CMK (cell line): Measurements from ENCODE around the gene TIMM29.
"Not testable (repeated sequence)": the region's sequence is repeated elsewhere in the genome, so short reads cannot be mapped to it uniquely, and the experiment has no call there.

Experiments
- DNase-seq: peaks from one replicate; pipeline ENCODE4 v3.0.0-alpha.2; 2010; ENCODE audit warnings: low read depth

TIMM29 gene

DNA sequence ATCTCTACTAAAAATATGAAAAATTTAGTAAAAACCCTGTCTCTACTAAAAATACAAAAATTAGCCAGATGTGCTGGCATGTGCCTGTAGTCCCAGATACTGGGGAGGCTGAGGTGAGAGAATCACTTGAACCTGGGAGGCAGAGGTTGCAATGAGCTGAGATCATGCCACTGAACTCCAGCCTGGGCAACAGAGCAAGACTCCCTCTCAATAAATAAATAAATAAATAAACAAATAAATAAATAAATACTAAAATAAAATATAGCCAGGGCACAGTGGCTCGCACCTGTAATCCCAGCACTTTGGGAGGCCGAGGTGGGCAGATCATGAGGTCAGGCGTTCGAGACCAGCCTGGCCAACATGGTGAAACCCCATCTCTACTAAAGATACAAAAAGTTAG, 14.8 kb downstream of the TIMM29 start:
- DNase-seq = not testable (repeated sequence)

DNA sequence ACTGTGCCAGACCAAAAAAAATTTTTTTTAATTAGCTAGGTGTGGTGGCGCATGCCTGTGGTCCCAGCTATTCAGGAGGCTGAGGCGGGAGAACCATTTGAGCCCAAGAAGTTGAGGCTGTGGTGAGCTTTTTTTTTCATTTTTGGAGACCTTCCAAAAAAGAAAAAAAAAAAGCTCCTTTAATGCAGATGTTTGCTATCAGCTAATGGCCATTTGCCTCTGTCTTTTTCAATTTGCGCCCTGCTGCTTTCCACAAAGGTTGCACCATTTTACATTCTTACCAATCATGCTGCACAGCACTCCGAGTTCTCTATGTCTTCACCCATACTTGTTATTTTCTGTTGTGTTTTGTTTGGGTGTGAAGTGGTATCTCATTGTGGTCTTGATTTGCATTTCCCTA, 16.7 kb downstream of the TIMM29 start:
- DNase-seq = no peak

DNA sequence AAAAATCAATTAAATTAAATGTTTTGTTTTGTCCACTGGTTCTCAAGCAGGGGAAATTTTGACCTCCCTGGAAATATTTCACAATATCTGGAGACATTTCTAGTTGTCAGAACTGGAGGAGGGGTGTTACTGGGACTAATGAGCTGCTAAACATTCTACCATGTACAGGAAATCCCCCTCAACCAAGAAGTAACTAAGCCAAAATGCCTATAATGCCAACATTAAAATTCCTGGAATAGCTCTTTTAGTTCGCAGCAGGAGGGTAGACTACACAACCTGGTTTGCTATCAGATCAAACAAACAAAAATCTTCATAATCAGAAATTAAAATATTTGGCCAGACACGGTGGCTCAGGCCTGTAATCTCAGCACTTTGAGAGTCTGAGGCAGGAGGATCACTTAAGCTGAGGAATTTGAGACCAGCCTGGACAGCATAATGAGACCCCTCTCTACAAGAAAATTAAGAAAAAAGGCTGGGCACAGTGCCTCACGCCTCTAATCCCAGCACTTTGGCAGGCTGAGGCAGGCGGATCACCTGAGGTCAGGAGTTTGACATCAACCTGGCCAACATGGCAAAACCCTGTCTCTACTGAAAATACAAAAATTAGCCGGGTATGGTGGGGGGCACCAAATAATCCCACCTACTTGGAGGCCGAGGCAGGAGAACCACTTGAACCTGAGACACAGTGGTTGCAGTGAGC, 18.5 kb downstream of the TIMM29 start:
- DNase-seq = no peak

GRCh38 chr19:10952809-10953208, 24.2 kb downstream of the TIMM29 start:
- DNase-seq = no peak

DNA sequence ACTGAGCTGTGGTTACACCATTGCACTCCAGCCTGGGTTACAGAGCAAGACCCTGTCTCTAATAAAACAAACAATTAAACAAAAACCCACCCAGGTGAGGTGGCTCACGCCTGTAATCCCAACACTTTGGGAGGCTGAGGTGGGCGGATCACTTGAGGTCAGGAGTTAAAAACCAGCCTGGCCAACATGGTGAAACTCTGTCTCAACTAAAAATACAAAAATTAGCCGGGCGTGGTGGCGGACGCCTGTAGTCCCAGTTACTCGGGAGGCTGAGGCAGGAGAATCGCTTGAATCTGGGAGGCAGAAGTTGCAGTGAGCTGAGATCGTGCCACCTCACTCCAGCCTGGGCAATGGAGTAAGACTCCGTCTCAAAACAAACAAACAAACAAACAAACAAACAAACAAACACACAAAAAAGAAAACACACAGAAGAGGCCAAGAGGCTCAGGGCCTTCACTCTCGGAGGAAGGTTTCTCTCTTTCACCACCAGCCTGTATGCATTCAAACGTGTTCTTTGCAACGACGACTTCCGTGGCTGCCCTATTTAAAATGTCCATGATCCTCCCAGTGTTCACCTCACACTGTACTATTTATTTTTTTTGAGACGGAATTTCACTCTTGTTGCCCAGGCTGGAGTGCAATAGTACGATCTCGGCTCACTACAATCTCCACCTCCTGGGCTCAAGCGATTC, 30.8 kb downstream of the TIMM29 start:
- DNase-seq = not testable (repeated sequence)

GRCh38 chr19:10960314-10961072, 31.9 kb downstream of the TIMM29 start, which contains the start of gene SMARCA4:
TSS of gene SMARCA4 (plus strand) at chr19:10961030. CDS start at chr19:10984152, 23,122 bp downstream.
- peak; percentile 94 for DNase-seq

- peak; percentile 55 for DNase-seq
Measured at GRCh38 chr19:10961073-10961860, 32.7 kb downstream of the TIMM29 start.

- no peak for DNase-seq
Measured at GRCh38 chr19:10962863-10963262, 34.3 kb downstream of the TIMM29 start.

DNA sequence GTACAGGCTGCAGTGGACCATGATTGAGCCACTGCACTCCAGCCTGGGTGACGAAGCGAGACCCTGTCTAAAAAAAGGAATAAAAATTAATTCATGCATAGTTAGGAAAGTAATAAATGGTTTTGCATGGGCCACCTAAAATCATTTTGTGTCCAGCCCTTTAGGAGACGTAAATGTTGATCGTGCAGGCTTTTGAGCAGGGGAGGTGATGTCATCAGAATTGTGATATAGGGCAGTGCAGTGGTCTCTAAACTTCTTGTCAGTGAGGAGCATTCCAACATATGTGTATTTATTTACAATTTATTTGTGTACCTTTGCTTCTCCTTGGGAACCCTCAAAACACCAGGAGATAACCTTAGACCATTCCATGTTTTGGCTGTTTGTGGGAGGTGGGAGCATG, 35.3 kb downstream of the TIMM29 start:
- DNase-seq = no peak

DNA sequence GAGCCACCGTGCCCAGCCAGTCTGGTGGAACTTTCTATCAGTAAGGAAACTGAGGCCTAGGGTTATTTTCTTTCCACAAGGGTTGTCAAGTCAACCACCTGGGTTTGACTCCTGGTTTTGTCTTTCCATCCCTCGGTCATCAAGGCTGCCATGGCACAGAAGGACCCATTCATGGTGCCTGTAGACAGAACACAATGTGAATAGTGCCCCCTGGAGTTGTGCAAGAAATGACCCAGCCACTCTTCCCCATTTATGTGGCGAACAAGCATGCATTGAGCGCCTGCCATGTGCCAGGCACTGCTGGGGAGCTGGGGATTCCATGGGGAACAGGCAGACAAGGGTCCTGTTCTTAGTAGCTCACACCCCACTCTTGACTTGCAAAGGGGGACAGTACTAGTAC, 36.3 kb downstream of the TIMM29 start:
- DNase-seq = no peak

- DNase-seq = no peak
Measured at GRCh38 chr19:10965398-10965797, 36.8 kb downstream of the TIMM29 start.

DNA sequence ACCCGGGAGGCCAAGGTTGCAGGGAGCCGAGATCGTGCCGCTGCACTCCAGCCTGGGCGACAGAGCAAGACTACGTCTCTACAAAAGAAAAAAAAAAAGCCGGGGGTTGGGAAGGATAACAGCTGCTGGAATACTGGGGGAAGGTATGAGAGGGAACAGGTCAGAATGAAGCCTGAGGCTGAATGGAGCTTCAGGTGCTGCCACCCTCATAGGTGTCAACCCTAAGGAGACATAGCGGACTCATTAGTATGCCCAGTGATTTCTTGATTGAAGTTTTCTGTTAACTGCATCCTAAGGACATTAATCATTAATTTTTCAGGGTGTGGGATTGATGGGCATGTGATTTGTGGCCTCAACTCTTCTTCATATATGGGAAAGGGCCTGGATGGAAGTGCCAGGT, 38.2 kb downstream of the TIMM29 start:
- no peak for DNase-seq

DNA sequence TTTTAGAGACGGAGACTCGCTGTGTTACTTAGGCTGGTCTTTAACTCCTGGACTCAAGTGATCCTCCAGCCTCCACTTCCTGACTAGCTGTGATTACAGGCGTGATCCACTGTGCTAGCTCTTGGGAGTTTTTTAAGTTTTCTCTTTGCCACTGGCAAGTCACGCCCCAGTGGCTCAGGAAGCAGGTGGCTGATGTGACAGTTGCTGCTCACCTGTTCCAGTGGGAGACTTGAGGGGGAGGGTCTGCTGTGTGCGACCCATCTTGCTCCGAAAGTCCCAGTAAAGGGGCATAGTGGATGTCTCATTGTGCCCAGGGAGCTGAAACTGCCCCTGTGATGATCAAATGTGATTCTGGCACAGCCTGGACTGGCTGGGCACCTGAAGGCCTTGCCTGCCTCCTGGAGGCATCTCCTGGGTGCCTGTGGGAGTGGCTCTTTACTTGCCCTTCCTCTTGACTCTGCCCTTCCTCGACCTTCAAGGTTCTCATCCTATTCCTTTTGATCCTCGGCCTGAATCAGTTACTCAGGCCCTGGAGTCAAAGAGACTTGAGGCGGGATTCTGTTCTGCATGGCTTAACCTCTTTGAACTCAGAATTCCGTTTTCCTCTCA, 40.0 kb downstream of the TIMM29 start:
- DNase-seq = no peak

DNA sequence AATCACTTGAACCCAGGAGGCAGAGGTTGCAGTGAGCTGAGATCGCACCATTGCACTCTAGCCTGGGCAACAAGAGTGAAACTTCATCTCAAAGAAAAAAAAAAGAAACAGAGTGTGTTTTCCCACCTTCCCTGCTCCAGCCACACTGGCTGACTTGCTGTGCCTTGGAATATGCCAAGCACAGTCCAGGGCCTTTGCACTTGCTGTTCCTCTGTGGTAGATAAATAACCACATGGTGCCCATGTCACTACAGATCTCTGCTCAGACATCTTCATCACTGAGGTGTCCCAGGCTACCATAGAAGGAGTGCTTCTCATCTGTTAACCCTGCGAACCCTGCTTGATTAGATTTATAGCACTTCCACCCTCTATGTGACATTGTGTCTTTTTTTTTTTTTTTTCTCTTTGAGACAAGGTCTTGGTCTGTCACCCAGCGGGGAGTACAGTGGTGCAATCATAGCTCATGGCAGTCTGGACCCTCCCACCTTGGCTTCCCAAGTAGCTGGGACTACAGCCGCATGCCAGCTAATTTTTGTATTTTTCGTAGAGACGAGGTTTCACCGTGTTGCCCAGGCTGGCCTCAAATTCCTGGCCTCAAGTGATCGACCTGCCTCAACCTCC, 42.6 kb downstream of the TIMM29 start:
- DNase-seq = no peak

- no peak for DNase-seq
Measured at GRCh38 chr19:10975374-10976130, 46.9 kb downstream of the TIMM29 start.

DNA sequence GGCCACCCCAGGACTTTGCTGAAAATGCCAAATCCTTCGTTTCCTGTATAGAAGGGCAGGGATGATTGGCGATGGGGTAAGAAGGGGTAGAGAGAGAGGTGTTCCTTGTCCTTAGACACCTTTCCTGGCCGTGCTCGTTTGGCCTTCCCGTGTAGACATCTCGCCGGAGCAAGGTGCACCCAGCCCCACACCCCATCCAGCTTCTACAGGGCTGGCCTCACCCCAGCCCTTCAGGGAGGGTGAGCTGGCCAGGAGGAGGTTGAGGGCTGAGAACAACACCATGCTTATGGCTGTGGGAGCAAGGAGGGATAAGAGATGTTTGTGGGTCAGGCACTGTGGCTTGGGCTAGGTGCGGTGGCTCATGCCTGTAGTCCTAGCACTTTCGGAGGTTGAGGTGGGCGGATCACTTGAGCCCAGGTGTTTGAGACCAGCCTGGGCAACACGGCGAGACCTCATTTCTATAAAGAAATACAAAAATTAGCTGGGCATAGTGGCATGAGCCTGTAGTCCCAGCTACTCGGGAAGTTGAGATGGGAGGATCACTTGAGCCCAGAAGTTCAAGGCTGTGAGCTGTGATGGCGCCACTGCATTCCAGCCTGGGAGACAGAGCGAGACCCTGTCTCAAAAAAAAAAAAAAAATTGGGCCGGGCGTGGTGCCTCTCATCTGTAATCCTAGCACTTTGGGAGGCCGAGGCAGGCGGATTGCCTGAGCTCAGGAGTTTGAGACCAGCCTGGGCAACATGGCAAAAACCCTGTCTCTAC, 47.7 kb downstream of the TIMM29 start:
- no peak for DNase-seq

DNA sequence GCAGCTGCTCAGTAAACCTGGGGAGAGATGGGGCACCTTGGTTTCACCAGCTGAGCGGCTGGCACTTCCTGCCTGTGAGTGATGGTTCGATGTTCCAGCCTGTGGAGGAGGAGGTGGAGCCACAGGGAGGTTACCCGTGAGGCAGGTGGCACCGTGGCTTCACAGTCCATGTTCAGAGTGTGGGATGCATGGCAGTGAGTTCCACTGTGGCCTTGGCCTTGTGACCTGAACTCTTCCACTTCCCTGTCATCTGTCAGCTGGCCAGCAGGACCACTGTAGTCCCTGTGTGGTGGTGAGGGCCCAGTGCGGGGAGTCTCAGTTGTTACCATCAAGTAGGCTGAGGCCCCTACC, 49.1 kb downstream of the TIMM29 start:
- no peak for DNase-seq
